NOMO-1 treated with dmso at 0.1 percent for 144 hours (cell line): ENCODE results near the gene BACE2.
"Not testable (repeated sequence)": the region's sequence is repeated elsewhere in the genome, so short reads cannot be mapped to it uniquely, and the experiment has no call there.

ENCODE experiments used
- DNase-seq: peaks from one replicate; lab custom pipeline; 2025; ENCODE audit not compliant: unreplicated experiment; lab: John Stamatoyannopoulos, UW

The BACE2 gene

GRCh38 chr21:41260428-41260827, 92.5 kb downstream of the BACE2 start:
- no peak for DNase-seq

GRCh38 chr21:41267346-41267745, 99.4 kb downstream of the BACE2 start:
- DNase-seq = no peak

GRCh38 chr21:41269535-41269934, 101.6 kb downstream of the BACE2 start:
- DNase-seq = no peak

- DNase-seq = no peak
Measured at GRCh38 chr21:41277196-41277595, 109.2 kb downstream of the BACE2 start.

- no peak for DNase-seq
Measured at GRCh38 chr21:41277846-41278245, 109.9 kb downstream of the BACE2 start.

GRCh38 chr21:41280115-41280919, 112.4 kb downstream of the BACE2 start:
- DNase-seq = no peak

- DNase-seq = no peak
Measured at GRCh38 chr21:41282412-41282811, 114.5 kb downstream of the BACE2 start.

GRCh38 chr21:41283211-41283818, 115.4 kb downstream of the BACE2 start:
- peak; percentile 29 for DNase-seq

- no peak for DNase-seq
Measured at GRCh38 chr21:41289431-41289830, 121.5 kb downstream of the BACE2 start.

- no peak for DNase-seq
Measured at GRCh38 chr21:41290106-41290799, 122.3 kb downstream of the BACE2 start.

- DNase-seq = no peak
Measured at GRCh38 chr21:41294548-41295231, 126.7 kb downstream of the BACE2 start.

GRCh38 chr21:41295721-41296254, 127.8 kb downstream of the BACE2 start:
- DNase-seq = no peak

- no peak for DNase-seq
Measured at GRCh38 chr21:41302976-41303375, 135.0 kb downstream of the BACE2 start.

- DNase-seq = no peak
Measured at GRCh38 chr21:41304068-41304720, 136.2 kb downstream of the BACE2 start.

- no peak for DNase-seq
Measured at GRCh38 chr21:41307219-41307618, 139.3 kb downstream of the BACE2 start.

GRCh38 chr21:41313285-41314164, 145.6 kb downstream of the BACE2 start:
- DNase-seq = not testable (repeated sequence)

- DNase-seq = no peak
Measured at GRCh38 chr21:41315726-41316125, 147.8 kb downstream of the BACE2 start.

- DNase-seq = no peak
Measured at GRCh38 chr21:41316200-41317062, 148.5 kb downstream of the BACE2 start, which contains the start of gene FAM3B. TSS of gene FAM3B (plus strand) at chr21:41316801. CDS start at chr21:41316880, 79 bp downstream.

GRCh38 chr21:41317063-41317392, 149.1 kb downstream of the BACE2 start:
- DNase-seq = no peak
